HG03521 (cell line): ENCODE data around the gene FUT6.
A peak's percentile ranks its signal among the peaks of the same experiment; 100 is the strongest.

Experiments used
- ATAC-seq: cut with Tn5 transposase; IDR thresholded peaks from one replicate; pipeline ENCODE4 v1.9.1; 2021; ENCODE audit warnings: mild to moderate bottlenecking, moderate library complexity; ENCODE audit not compliant: unreplicated experiment

Gene FUT6

DNA sequence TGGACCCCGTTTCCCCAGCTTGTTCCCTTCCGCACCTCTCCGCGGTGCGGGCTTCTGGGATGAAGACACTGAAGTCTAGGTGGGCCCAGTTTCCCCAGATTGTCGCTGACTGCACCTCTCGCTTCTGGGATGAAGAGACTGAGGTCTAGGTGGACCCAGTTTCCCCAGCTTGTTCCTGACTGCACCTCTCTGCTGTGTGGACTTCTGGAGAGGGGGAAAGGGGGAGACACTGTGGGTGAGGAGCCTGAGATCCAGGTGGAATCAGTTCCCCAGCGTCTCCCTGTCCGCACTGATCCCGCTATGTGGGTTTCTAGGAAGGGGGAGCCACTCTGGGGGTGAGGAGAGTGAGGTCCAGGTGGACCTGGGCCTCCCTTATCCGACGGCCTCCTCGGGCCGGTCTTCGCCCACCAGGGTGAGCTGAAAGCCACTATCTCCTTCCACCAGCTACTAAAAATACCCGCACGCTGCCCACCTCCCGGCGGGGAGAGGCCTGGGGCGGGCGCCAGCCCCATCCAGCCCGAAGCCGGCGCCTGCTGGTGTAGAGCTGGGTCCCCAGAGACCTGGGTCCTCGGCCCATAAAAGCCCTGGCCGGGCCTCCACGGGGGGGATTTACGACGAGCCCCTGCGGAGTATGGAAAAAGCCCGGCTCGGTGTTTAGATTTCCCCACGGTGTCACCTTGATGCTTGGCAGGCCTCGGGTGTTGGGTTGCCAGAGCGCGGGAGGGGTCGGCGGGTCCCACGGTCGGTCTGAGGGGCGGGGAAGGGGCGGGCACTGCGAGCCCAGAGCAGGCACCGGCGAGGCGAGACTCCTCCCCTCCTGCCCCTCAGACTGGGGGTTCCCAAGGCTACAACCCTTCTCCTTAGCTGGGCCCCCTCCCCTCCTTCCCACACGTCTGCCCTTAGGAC lies 10.6 kb downstream of the FUT6 start:
- no peak for ATAC-seq

DNA sequence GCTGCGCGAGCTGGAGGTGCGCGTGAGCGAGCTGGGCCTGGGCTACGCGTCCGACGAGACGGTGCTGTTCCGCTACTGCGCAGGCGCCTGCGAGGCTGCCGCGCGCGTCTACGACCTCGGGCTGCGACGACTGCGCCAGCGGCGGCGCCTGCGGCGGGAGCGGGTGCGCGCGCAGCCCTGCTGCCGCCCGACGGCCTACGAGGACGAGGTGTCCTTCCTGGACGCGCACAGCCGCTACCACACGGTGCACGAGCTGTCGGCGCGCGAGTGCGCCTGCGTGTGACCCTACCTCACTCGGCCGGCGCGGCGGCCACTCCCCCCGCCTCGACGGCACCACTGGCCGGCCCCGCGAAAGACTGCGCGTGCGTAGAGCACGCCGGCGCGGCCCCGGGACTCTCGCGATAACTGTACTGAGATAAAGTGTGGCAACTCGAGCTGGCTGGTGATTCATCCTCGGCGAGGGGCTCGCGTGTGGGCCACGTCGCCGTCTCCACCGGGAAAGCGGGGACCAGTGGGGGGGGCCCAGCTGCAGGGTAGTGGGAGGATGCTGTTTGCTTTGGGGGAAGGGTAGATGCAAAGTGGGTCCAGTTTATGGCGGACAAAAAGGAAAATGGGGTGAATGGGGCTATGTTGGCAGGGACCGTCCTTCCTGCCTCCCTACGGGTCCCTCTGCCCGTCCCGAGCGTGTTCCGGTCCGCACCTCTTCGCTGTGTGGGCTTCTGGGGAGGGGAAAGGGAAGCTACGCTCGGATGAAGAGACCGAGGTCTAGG lies 11.4 kb downstream of the FUT6 start:
- peak; percentile 75 for ATAC-seq

DNA sequence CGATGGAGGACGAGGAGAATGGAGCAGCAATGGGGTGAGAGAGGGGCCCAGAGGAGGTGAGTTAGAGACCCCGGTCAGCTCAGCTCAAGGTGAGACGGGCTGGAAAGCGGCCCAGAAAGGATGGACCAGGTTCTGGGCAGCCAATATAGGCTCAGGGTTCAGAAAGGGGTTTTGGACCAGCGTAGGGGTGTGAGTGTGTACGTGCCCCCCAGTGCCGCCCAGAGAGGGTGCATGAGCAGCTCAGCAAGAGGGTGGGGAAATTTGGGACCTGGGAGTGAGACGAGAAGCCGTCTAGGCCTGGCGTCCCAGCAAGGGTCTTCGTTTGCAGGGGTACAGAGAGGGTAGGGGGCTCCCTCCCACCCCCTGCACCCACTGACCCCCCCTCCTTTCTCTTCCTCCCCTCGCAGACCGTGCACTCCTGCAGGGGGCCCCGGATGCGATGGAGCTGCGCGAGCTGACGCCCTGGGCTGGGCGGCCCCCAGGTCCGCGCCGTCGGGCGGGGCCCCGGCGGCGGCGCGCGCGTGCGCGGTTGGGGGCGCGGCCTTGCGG lies 12.1 kb downstream of the FUT6 start:
- no peak for ATAC-seq

DNA sequence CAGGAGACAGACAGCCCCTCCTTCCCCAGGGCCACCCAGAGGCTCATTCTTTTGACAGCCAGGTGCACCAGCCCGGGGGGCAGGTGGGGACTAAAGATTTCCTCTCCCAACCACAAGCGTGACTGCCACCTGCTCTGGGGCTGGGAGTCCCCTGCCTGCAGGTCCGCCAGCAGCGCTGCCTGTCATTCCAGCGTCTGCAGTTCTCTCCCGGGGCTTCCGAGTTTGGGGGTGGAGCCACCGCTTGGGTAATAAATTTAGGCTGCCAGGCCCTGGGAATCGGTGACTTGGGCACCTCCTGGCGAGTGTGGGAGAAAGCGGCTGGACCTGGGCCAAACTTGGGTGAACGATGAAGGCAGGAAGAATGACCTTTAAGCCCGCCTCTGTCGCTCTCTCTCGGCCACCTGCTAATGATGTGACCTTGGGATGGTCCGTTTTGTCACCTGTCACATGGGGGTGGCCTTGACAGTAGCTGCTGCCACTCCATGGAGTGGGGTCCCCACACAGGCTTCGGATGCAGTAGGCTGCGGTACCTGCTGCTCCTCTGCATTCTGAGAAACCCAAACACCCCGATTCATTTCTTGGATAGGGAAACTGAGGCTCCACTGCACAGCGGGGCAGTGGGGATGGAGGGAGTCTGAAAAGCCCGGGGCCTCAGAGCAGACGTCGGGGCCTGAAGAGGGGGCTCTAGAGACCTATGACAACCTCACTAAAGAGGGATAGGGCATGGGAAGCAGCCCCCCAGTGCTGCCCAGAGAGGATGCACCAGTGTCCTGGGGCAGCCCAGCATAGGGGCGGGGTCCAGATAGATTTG lies 12.8 kb downstream of the FUT6 start:
- no peak for ATAC-seq

DNA sequence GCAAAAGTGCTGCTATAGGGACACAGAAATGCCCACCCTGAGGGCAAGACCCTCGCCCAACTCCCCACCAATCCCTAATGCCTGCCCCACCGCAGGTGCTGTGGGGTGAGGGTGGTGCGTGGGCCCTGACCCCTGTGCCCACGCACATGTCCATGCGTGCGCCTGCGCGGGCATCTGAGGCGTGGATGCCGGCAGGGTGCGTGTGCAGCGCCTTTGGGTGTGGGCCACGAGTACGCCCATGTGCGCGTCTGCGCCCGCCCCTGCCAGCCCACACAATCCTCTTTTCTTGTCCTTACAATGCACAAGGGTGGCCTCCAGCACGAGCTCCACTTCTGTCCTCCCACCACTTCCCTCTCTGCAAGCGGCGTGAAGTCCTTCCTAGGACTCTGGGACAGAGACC lies 14.3 kb downstream of the FUT6 start:
- ATAC-seq = no peak

DNA sequence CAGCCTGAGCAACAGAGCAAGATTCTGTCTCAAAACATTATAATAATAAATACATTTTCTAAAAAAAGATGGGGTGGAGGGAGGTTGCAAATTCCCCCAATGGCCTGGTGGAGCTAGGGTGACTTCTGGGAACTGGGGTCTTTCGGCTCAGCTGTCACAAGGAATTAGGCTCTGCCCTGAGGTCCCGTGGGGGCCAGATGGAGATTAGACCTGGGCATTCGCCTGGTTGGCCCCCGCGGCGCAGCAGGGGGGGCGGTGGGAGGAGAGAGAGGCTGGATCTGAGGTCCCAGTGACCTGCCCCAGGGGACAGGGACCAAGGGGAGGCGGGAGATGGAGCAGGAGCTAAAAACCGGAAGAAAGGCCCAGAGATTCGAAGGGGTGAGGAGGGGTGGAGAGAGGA lies 14.8 kb downstream of the FUT6 start:
- ATAC-seq = no peak

DNA sequence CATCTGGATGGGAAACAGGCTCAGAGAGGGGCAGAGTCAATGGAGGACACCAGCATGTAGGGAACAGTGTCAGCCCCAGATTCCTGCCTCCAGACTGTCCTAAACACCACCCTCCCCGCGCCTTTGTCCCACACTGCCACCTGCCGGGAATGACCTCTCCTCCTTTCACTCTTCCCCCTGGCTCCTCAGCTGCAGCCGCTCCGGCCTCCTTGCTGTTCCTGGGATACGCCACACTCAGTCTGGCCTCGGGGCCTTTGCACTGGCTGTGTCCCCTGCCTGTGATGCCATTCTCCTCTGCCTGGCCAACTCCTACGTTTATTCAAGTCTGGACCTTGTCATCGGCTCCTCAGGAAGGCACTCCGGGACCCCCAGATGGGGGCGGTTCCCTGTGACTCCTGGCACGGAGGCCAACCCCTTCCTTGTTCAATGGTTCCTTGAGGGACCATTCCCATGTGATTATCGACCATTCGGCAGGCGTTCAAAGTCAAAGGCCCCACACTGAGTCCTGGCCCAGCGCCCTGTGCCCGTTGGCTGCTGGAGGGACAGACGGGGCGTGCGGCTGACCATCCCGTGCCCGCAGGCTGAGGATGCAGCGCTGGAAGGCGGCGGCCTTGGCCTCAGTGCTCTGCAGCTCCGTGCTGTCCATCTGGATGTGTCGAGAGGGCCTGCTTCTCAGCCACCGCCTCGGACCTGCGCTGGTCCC lies 15.8 kb downstream of the FUT6 start:
- ATAC-seq = no peak

DNA sequence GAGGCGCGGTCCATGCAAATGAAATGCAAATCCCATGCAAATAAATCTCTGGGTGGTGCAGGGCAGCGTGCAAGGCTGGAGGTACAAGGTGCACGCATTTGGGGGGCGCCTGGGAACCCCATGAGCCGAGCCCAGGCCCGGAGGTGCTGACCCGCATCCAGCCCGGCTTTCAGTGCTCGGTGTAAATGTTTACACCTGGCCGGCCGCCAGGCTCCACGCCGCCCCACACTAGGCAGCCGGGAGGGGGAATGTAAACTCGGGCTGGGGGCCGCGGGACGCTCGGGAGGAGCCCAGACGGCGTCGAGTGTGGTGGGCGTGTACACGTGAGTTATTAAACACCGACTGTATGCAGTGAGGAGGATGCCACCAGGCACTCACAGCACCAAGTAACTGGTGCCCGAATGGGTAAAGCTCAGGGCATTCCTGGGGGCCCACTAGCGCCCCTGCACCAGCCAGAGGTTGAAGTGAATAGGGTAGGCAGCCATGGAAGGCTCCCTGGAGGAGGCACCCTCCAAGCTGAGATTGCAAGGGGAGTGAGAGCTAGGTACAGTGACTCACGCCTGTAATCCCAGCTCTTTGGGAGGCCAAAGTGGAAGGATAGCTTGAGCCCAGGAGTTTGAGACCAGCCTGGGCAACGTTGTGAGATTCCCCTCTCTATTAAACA lies 17.2 kb downstream of the FUT6 start:
- ATAC-seq = no peak

DNA sequence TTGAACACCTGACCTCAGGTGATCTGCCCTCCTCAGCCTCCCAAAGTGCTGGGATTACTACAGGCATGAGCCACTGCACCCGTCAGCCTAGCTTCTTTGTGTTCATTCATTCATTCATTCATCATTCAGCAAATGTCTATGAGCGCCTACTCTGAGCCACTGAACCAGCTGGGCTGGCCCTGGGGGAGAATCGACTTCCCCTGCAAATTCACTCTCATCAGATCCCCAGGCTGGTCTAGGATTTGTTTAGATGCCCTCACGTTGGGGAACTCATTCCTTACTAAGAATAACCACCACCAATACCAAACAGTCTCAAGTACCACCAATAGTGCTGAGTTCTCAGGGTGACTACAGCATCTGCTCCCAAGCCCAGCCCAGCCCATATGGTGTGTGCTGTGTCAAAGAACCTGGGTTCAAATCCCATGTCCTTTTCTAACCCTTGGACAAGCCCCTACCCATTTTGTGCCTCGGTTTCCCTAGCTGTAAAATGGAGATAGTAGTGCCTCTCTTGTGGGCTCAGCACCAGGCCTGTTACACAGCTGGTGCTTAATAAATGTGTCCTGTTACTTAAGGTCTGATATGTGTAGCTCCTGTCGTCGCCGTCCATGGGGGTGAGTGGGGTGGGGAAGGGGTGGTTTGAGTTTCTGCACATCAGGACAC lies 17.9 kb downstream of the FUT6 start:
- no peak for ATAC-seq

DNA sequence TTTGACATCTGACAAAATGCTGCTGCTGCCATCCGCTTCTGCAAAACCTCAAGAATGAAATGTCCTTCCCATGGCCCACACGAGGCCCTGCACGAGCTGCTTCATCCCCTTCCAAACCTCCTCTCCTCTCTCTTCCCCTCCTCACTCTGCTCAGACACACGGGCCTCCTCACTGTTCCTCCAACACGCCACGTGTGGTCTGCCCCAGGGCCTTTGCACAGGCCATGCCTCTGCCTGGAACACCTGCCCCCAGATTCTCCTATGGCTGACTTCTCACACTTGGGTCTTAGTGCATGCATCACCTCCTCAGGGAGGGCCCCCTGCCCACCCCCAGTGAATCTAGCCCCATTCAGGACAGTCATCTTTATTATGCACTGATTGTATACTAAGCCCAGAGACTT lies 18.7 kb downstream of the FUT6 start:
- ATAC-seq = no peak

DNA sequence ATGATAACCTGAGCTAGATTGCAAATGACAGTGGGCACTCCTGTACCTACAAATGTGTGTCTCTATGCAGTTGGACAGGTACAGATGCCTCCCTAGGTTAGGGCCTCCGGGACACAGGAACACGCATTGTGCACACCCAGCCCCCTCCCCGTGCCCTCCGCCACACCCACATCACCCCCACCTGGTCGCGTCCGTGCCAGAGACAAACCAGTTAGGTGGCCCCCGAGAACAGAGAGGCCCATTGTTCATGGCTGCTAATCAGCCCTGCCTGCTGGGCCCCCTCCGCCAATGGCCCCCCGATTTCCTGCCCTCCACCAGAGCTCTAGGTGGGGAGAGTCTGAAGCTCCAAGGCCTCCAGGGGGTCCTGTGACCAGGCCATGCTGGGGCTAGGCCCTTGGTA lies 20.9 kb downstream of the FUT6 start:
- no peak for ATAC-seq

DNA sequence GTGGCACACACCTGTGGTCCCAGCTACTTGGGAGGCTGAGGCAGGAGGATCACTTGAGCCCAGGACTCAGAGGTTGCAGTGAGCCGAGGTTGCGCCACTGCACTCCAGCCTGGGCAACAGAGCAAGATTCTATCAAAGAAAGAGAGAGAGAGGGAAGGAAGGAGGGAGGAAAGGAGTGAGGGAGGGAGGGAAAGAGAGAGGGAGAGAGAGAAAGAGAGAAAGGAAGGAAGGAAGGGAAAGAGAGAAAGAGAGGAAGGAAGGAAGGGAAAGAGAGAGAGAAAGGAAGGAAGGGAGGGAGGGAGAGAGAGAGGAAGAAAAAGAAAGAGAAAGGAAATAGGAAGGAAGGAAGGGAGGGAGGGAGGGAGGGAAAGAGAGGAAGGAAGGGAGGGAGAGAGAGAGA lies 22.3 kb downstream of the FUT6 start:
- ATAC-seq = no peak

DNA sequence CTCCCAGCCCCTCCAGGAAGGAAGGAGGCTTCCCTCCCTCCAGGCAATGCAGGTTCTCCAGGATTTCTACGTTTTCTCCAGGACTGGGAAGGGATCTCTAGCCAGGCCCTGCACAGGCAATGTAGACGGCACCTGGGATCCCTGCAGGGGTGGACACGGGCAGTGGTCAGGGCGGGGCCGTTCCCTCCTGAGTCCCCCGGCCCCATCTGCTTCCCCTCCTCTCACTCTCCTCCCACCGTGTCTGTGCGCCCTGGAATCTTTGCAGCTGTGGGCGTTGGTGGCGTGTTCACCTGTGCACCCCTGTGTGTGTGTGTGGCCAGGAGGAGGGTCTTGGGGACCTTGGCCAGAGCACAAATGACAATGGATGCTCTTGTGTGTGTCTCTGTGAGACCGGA lies 24.7 kb downstream of the FUT6 start:
- no peak for ATAC-seq

DNA sequence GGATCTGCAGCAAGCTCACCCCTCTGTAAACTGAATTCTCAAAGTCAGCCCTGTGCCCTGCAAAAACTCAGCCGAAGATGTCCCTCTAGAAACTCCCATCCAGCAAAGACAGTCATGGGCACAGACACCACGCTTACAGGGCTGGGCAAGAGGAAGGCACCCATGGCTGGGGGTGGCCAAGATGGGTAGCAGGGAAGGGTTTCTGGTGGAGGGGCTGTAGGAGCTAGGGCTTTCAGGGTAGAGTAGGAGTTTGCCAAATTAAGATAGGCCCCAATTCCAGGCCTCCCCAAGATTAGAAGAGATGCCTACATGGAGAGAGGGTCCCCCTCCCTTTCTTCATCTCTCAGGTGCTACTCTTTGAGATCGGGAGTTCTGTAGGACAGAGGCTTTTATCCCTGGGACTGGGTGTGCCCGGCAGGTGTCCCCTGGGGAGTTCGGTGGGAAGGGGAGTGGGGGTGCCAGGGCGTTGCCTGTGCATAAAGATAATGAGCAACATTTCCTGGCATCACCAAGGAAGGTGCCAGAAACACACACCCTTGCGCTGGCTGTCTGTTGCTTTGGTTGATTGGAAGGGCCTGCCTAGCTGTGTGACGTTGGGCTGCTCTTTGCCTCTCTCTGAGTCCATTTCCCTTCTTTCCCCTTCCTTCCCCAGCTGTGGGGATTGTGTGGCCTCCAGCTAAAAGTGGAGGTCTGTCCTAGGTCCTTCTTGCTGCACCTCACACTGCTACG lies 25.2 kb downstream of the FUT6 start:
- no peak for ATAC-seq

DNA sequence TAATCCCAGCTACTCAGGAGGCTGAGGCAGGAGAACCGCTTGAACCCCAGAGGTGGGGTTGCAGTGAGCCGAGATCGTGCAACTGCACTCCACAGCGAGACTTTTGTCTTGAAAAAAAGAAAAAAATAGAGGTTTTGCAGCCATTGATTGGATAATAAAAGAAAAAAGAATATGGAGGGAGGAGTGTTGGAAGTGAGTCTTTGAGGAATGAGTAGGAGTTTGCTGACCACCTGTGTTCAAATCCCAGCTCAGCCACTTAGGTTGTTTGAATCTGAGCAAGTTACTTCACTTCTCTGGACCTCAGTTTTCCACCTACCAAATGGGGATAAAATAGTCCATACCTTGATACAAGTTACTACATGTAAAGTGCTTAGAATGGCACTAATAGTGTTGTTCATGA lies 28.4 kb downstream of the FUT6 start:
- ATAC-seq = no peak

DNA sequence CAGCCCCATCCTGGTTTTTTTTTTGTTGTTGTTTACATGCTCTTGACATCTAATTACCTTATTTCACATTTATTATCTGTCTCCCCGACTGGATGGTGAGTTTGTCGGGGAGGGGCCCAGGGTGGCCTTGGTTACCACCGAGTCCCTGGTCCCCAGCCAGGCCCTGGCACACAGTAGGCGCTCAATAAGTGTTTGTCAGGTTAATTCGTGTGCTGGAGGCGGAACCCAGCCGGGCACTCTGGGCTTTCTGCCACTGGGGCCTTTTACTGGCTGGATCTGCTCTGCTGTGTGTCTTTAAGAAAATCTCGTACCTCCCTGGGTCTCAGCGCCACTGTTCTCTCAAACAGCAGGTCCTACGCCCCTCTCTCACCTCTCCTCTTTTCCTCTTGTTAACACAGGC lies 30.0 kb downstream of the FUT6 start:
- no peak for ATAC-seq

DNA sequence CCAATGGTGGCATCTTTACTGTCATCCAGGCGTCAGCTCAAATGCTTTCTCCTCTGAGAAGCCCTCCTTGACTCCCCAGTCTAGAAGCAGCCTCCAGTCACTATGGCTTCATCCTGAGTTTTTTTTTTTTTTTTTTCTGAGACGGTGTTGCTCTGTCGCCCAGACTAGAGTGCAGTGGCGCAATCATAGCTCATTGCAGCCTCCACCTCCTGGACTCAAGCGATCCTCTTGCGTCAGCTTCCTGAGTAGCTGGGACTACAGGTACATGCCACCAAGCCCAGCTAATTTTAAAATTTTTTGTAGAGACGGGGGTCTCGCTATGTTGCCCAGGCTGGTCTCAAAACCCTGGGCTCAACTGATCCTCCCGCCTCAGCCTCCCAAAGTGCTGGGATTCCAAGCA lies 30.4 kb downstream of the FUT6 start:
- no peak for ATAC-seq

DNA sequence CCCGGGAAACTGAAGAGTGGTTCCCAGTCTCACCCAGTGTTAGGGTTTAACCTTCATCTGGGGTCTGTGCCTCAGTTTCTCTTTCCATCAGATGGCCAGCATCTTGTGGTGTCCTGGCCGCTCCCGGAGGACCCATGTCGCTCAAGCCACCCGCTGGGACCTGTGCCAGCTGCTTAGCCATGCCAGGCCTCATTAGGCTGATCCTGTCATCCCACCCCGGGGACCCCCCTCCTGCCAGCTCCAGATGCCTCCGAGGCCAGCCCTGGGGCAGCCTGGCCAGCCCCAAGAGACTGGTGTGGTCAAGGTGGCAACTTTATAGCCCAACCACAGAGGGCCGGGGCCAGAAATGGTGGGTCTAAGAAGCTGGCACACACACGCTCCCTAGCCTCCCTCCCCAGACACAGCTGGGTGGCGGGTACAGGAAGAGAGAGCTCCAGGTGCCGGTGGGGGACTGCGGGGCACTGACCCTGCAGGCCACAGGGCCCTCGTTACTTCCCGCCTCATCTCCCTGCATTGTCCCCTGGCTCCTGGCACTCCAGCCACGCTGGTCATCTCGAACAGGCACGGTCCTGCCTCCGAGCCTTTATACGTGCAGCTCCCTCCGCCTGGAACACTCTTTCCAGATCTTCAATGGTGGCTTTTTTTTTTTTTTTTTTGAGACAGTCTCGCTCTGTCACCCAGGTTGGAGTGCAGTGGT lies 31.2 kb downstream of the FUT6 start:
- ATAC-seq = no peak
